Neural progenitor cell (in vitro differentiated cells): ENCODE measurements around the gene DIS3L2. TPM values are rescaled to one million over a fixed set of nuclear protein-coding genes. Genes with fewer than 3 reads are reported as not detected.

Experiments
- DNase-seq: peaks from one replicate; pipeline ENCODE4 v3.0.0-alpha.2; 2016; ENCODE audit warnings: low spot score
- H2AFZ ChIP-seq: fragments of 200-600 bp; sonication (generic); replicated peaks from 2 replicates; pipeline ENCODE4 v1.6.1; 2016; ENCODE audit warnings: antibody characterized with exemption
- H3F3A ChIP-seq: fragments of 200-600 bp; sonication (generic); 2 replicates; pipeline ENCODE4 v1.6.1; 2016; ENCODE audit warnings: antibody characterized with exemption, low read depth
- H3K27ac ChIP-seq: fragments of 200-600 bp; sonication (generic); 2 replicates; pipeline ENCODE4 v1.5.1; 2016; ENCODE audit warnings: mild to moderate bottlenecking
- H3K27me3 ChIP-seq: fragments of 200-600 bp; sonication (generic); 2 replicates; pipeline ENCODE4 v1.6.1; 2016; ENCODE audit warnings: mild to moderate bottlenecking, moderate library complexity
- H3K36me3 ChIP-seq: fragments of 200-600 bp; sonication (generic); 2 replicates; pipeline ENCODE4 v1.5.1; 2016
- H3K4me1 ChIP-seq: fragments of 200-600 bp; sonication (generic); 2 replicates; pipeline ENCODE4 v1.6.1; 2016; ENCODE audit warnings: mixed run types
- H3K4me2 ChIP-seq: fragments of 200-600 bp; sonication (generic); 2 replicates; pipeline ENCODE4 v1.6.1; 2016
- H3K4me3 ChIP-seq: fragments of 200-600 bp; sonication (generic); 2 replicates; pipeline ENCODE4 v1.5.1; 2016
- H3K79me2 ChIP-seq: fragments of 200-600 bp; sonication (generic); 2 replicates; pipeline ENCODE4 v1.6.1; 2016; ENCODE audit warnings: low read depth
- H3K9ac ChIP-seq: fragments of 200-600 bp; sonication (generic); 2 replicates; pipeline ENCODE4 v1.6.1; 2016
- H3K9me3 ChIP-seq: fragments of 200-600 bp; sonication (generic); 2 replicates; pipeline ENCODE4 v1.5.1; 2016; ENCODE audit warnings: low read depth
- H4K20me1 ChIP-seq: fragments of 200-600 bp; sonication (generic); 2 replicates; pipeline ENCODE4 v1.6.1; 2016; ENCODE audit warnings: low read depth
- H3K27ac Mint-ChIP-seq: 3 replicates; pipeline ENCODE4 v1.8.0; 2021; ENCODE audit warnings: mixed read lengths
- H3K27me3 Mint-ChIP-seq: 2 replicates; pipeline ENCODE4 v1.8.0; 2022; ENCODE audit warnings: low read depth, mild to moderate bottlenecking, inconsistent platforms, moderate library complexity, mixed read lengths; ENCODE audit not compliant: insufficient read depth
- H3K36me3 Mint-ChIP-seq: 3 replicates; pipeline ENCODE4 v1.8.0; 2021; ENCODE audit warnings: mixed read lengths
- H3K4me1 Mint-ChIP-seq: 3 replicates; pipeline ENCODE4 v1.8.0; 2021; ENCODE audit warnings: mixed read lengths
- H3K4me3 Mint-ChIP-seq: 3 replicates; pipeline ENCODE4 v1.8.0; 2021; ENCODE audit warnings: mild to moderate bottlenecking, moderate library complexity, mixed read lengths
- H3K9me3 Mint-ChIP-seq: 3 replicates; pipeline ENCODE4 v1.8.0; 2020; ENCODE audit warnings: mixed read lengths
- CTCF ChIP-seq: fragments of 200-600 bp; sonication (generic); IDR thresholded peaks from 2 replicates; pipeline ENCODE4 v1.5.1; 2017; ENCODE audit warnings: antibody characterized with exemption, mild to moderate bottlenecking
- EZH2 ChIP-seq: fragments of 200-600 bp; sonication (generic); IDR thresholded peaks from 2 replicates; pipeline ENCODE4 v1.6.1; 2017; ENCODE audit warnings: antibody characterized with exemption, mild to moderate bottlenecking, moderate library complexity
- EZH2phosphoT487 ChIP-seq: fragments of 200-600 bp; sonication (generic); IDR thresholded peaks from 2 replicates; pipeline ENCODE4 v1.6.1; 2017; ENCODE audit warnings: antibody characterized with exemption
- total RNA-seq: library from RNA; depleted of rRNA; stranded (reverse); fragments of >200 nt; gene quantifications from 2 replicates; pipeline ENCODE4 v1.2.3, GENCODE V29; 2015; ENCODE audit warnings: low replicate concordance

The DIS3L2 gene
- total RNA-seq, 1 donor from 2014 or later, result 23.2 TPM

- no peak for TF ChIP-seq EZH2
- no peak for TF ChIP-seq CTCF
- no peak for TF ChIP-seq EZH2phosphoT487
- H3K9me3 ChIP-seq, result no peaks in the 10 kb centered on the region
- H3K79me2 ChIP-seq, result no peaks in the 10 kb centered on the region
- H3K27me3 ChIP-seq, result no peaks in the 10 kb centered on the region
- H3K4me1 Mint-ChIP-seq, result no peaks in the 10 kb centered on the region
- no peak overlapping the region for H3K4me3 ChIP-seq
- H3K4me3 Mint-ChIP-seq, result no peak overlapping the region
- H3K27me3 Mint-ChIP-seq, result no peaks in the 10 kb centered on the region
- H3K36me3 ChIP-seq, result no peaks in the 10 kb centered on the region
- peaks cover 4% of the 10 kb centered on the region for H3K9me3 Mint-ChIP-seq
- no peaks in the 10 kb centered on the region for H4K20me1 ChIP-seq
- H3K36me3 Mint-ChIP-seq, result peaks cover 6% of the 10 kb centered on the region
- H2AFZ ChIP-seq, result no peak overlapping the region
- H3K4me2 ChIP-seq, result no peak overlapping the region
- H3F3A ChIP-seq, result no peaks in the 10 kb centered on the region
- H3K27ac Mint-ChIP-seq, result no peak overlapping the region
- no peaks in the 10 kb centered on the region for H3K4me1 ChIP-seq
- H3K27ac ChIP-seq, result no peak overlapping the region
- DNase-seq, result no peak
- H3K9ac ChIP-seq, result no peak overlapping the region
Observed at GRCh38 chr2:232103140-232103737, 141.7 kb downstream of the DIS3L2 start.

GRCh38 chr2:232104076-232104646 is 142.6 kb downstream of the DIS3L2 start:
- peaks cover 4% of the 10 kb centered on the region for H3K36me3 Mint-ChIP-seq

GRCh38 chr2:232111551-232111950 is 150.0 kb downstream of the DIS3L2 start:
- Histone ChIP-seq H3K27ac (no peak overlapping the region), H3F3A (no peaks in the 10 kb centered on the region), H4K20me1 (no peaks in the 10 kb centered on the region), H3K79me2 (no peaks in the 10 kb centered on the region), H3K27me3 (no peaks in the 10 kb centered on the region), H3K4me3 (no peak overlapping the region), H3K4me1 (no peaks in the 10 kb centered on the region), H3K36me3 (no peaks in the 10 kb centered on the region), H2AFZ (no peak overlapping the region), H3K9me3 (no peaks in the 10 kb centered on the region), H3K4me2 (no peak overlapping the region), H3K9ac (no peak overlapping the region)
- Mint-ChIP-seq H3K27ac (no peak overlapping the region), H3K4me1 (no peaks in the 10 kb centered on the region), H3K27me3 (no peaks in the 10 kb centered on the region), H3K4me3 (no peak overlapping the region), H3K9me3 (no peaks in the 10 kb centered on the region), H3K36me3 (no peaks in the 10 kb centered on the region)
- no peak for TF ChIP-seq EZH2phosphoT487
- no peak for TF ChIP-seq CTCF
- no peak for TF ChIP-seq EZH2
- DNase-seq, result no peak

More at GRCh38 chr2:232104076-232104646, 142.6 kb downstream of the DIS3L2 start:
- H3F3A ChIP-seq, result no peaks in the 10 kb centered on the region
- H3K4me3 Mint-ChIP-seq, result no peak overlapping the region
- no peaks in the 10 kb centered on the region for H3K4me1 ChIP-seq
- H2AFZ ChIP-seq, result no peak overlapping the region
- H3K27me3 ChIP-seq, result no peaks in the 10 kb centered on the region
- no peak overlapping the region for H3K27ac ChIP-seq
- H3K9ac ChIP-seq, result no peak overlapping the region
- H4K20me1 ChIP-seq, result no peaks in the 10 kb centered on the region
- H3K9me3 ChIP-seq, result no peaks in the 10 kb centered on the region
- no peak overlapping the region for H3K27ac Mint-ChIP-seq
- no peak overlapping the region for H3K4me2 ChIP-seq
- no peaks in the 10 kb centered on the region for H3K4me1 Mint-ChIP-seq
- no peaks in the 10 kb centered on the region for H3K79me2 ChIP-seq
- no peak overlapping the region for H3K4me3 ChIP-seq
- peaks cover 4% of the 10 kb centered on the region for H3K9me3 Mint-ChIP-seq
- no peak for DNase-seq
- H3K27me3 Mint-ChIP-seq, result no peaks in the 10 kb centered on the region
- TF ChIP-seq CTCF, result no peak
- TF ChIP-seq EZH2, result no peak
- TF ChIP-seq EZH2phosphoT487, result no peak
- H3K36me3 ChIP-seq, result no peaks in the 10 kb centered on the region
